Right cardiac atrium (tissue), 5 donors: ENCODE measurements around the gene TMEM33. TPM values are rescaled to one million over a fixed set of nuclear protein-coding genes. Genes with fewer than 3 reads are reported as not detected.
"Not testable (repeated sequence)": the region's sequence is repeated elsewhere in the genome, so short reads cannot be mapped to it uniquely, and the experiment has no call there.

Experiments
- ATAC-seq, 2 donors: fragments of 200-7000 bp; cut with Tn5 transposase; one replicate each; pipeline versions ENCODE4 v1.8.0 to v1.9.1; 2020; ENCODE audit warnings: moderate library complexity in 2 of 2, mild to moderate bottlenecking in 1 of 2
- DNase-seq, 3 donors: peaks; one replicate each; pipeline ENCODE4 v3.0.0-alpha.2; 2020
- H3K27ac ChIP-seq: one replicate; pipeline ENCODE4 v1.5.1; 2013; ENCODE audit warnings: mild to moderate bottlenecking, low read length, control low read depth, moderate library complexity
- H3K27me3 ChIP-seq: one replicate; pipeline ENCODE4 v1.6.1; 2013; ENCODE audit not compliant: control insufficient read depth, insufficient read depth
- H3K4me1 ChIP-seq: one replicate; pipeline ENCODE4 v1.6.1; 2013; ENCODE audit warnings: low read length; ENCODE audit not compliant: control insufficient read depth, insufficient read depth
- H3K4me3 ChIP-seq: one replicate; pipeline ENCODE4 v1.5.1; 2013; ENCODE audit warnings: low read length, control low read depth
- H3K9me3 ChIP-seq: one replicate; pipeline ENCODE4 v1.6.1; 2013; ENCODE audit warnings: low read length; ENCODE audit not compliant: control insufficient read depth
- WGBS: extraction: QIAGEN DNeasy Blood & Tissue Kit; methylation state at CpG from one replicate; pipeline ENCODE4 v1.1.7; 2013; 5-methylcytosine and 5-hydroxymethylcytosine counted together
- intact Hi-C, 4 donors: fragments of 100-400 bp; cut with DNase I; formaldehyde crosslinking; loops; one replicate each; pipeline versions ENCODE4 v1.11.0 to v1.14.0; 2022 to 2023
- long read RNA-seq, 4 donors: library from polyadenylated mRNA; unstranded; transcript quantifications; one replicate each; pipeline ENCODE4 v2.0.0, GENCODE V29; 2020 to 2021
- polyA plus RNA-seq: library from polyadenylated mRNA; stranded (reverse); fragments of 200-250 nt; gene quantifications from one replicate; pipeline ENCODE4 v1.2.3, GENCODE V29; 2013
- total RNA-seq, 4 donors: library from RNA; stranded (reverse); fragmentation: NEBNext Ultra II Directional; extraction: Animal tissue kit (Norgen Biotek cat#: 25700); gene quantifications; one replicate each; pipeline ENCODE4 v1.2.1, GENCODE V29; 2021
- donor health status: healthy with polysubstance abuse.
- donor health status: DM: no; HTN: yes; CAD: no.
- donor health status: DM: no; HTN: no; CAD: no.
- donor health status: DM: no; HTN: yes; CAD: no; lungs with severe emphysema.
- donor health status: DM: yes; HTN: yes; CAD: no.

The TMEM33 gene
- total RNA-seq (10 to 100 TPM; 22.1 to 32.1 (median 27.5) TPM), polyA plus RNA-seq (8.9 TPM)
- long read RNA-seq, donor 1, full-length matches to known transcripts: 11 of 14 reads
- long read RNA-seq, donor 1, partial matches to known transcripts: 1 of 14 reads
- long read RNA-seq, donor 1, other reads (novel, unspliced or antisense): 2 of 14 reads
- long read RNA-seq, donor 2, full-length matches to known transcripts: 9 of 10 reads
- long read RNA-seq, donor 2, partial matches to known transcripts: 0 of 10 reads
- long read RNA-seq, donor 2, other reads (novel, unspliced or antisense): 1 of 10 reads
- long read RNA-seq, donor 3, full-length matches to known transcripts: 24 of 32 reads
- long read RNA-seq, donor 3, partial matches to known transcripts: 4 of 32 reads
- long read RNA-seq, donor 3, other reads (novel, unspliced or antisense): 4 of 32 reads
- long read RNA-seq, donor 4, full-length matches to known transcripts: 5 of 5 reads
- long read RNA-seq, donor 4, partial matches to known transcripts: 0 of 5 reads
- long read RNA-seq, donor 4, other reads (novel, unspliced or antisense): 0 of 5 reads

- WGBS: 1% methylated on average over 49 of the region's 49 CpGs
- H3K9me3 ChIP-seq: no peaks in the 10 kb centered on the region
- intact Hi-C loops: no loop called here
Measured at GRCh38 chr4:41934901-41935651, at the start of gene TMEM33. TSS of gene TMEM33 (plus strand) at chr4:41935429. CDS start at chr4:41935485, 56 bp downstream.

GRCh38 chr4:41885456-41885855 lies 49.8 kb upstream of the TMEM33 start:
- Histone ChIP-seq H3K4me1 (peaks cover 5% of the 10 kb centered on the region), H3K9me3 (no peaks in the 10 kb centered on the region), H3K4me3 (no peak overlapping the region), H3K27ac (no peak overlapping the region), H3K27me3 (no peaks in the 10 kb centered on the region)
- WGBS: 59% methylated on average over 1 of the region's 1 CpG
- no peak for DNase-seq
- ATAC-seq: no peak
- intact Hi-C loops: loop anchor here in 3 of 4 donors (5.0 to 10.0 kb wide), 3 partner anchors 193 to 621 kb away; no protein-coding TSS in a partner anchor

More at GRCh38 chr4:41934901-41935651, at the start of gene TMEM33:
- Histone ChIP-seq H3K27ac (peak within 1 kb of the TSS; percentile 90), H3K27me3 (no peaks in the 10 kb centered on the region), H3K4me3 (peak within 1 kb of the TSS; percentile 85), H3K4me1 (peaks cover 4% of the 10 kb centered on the region)
- ATAC-seq (peak; percentile 98), DNase-seq (peak; percentile 88 to 94 (median 92))

- no peaks in the 10 kb centered on the region for H3K27me3 ChIP-seq
- H3K4me3 ChIP-seq: no peak overlapping the region
- WGBS: 66% methylated on average over 2 of the region's 2 CpGs
- ATAC-seq (no peak), DNase-seq (no peak)
- no peak overlapping the region for H3K27ac ChIP-seq
- no peaks in the 10 kb centered on the region for H3K4me1 ChIP-seq
- H3K9me3 ChIP-seq: no peaks in the 10 kb centered on the region
- intact Hi-C loops: loop anchor here in 3 of 4 donors (5.0 to 10.0 kb wide), 3 partner anchors 195 to 622 kb away; no protein-coding TSS in a partner anchor
Measured at GRCh38 chr4:41887277-41887676, 48.0 kb upstream of the TMEM33 start.

- Histone ChIP-seq H3K27me3 (no peaks in the 10 kb centered on the region), H3K4me1 (no peaks in the 10 kb centered on the region), H3K9me3 (no peaks in the 10 kb centered on the region), H3K27ac (no peak overlapping the region), H3K4me3 (no peak overlapping the region)
- intact Hi-C loops: loop anchor here in 3 of 4 donors (5.0 to 10.0 kb wide), 3 partner anchors 196 to 623 kb away; no protein-coding TSS in a partner anchor
- ATAC-seq: no peak
- 8% methylated on average over 3 of the region's 3 CpGs for WGBS
- peak in 1 of 3 donors; percentile 55 for DNase-seq
Measured at GRCh38 chr4:41887821-41888686, 47.2 kb upstream of the TMEM33 start.

- intact Hi-C loops: loop anchor here in 3 of 4 donors (5.0 to 10.0 kb wide), 3 partner anchors 196 to 624 kb away; no protein-coding TSS in a partner anchor
- WGBS: 67% methylated on average over 1 of the region's 1 CpG
Measured at GRCh38 chr4:41888687-41889074, 46.5 kb upstream of the TMEM33 start.

GRCh38 chr4:41889317-41889716 lies 45.9 kb upstream of the TMEM33 start:
- DNase-seq (no peak), ATAC-seq (no peak)
- H3K4me1 ChIP-seq: no peaks in the 10 kb centered on the region
- H3K9me3 ChIP-seq: no peaks in the 10 kb centered on the region
- H3K4me3 ChIP-seq: no peak overlapping the region
- intact Hi-C loops: loop anchor here in 3 of 4 donors (5.0 to 10.0 kb wide), 3 partner anchors 197 to 625 kb away; no protein-coding TSS in a partner anchor
- H3K27me3 ChIP-seq: no peaks in the 10 kb centered on the region
- no peak overlapping the region for H3K27ac ChIP-seq
- 24% methylated on average over 1 of the region's 1 CpG for WGBS

More at GRCh38 chr4:41888687-41889074, 46.5 kb upstream of the TMEM33 start:
- no peak for DNase-seq
- H3K4me1 ChIP-seq: no peaks in the 10 kb centered on the region
- no peak overlapping the region for H3K4me3 ChIP-seq
- no peak for ATAC-seq
- no peaks in the 10 kb centered on the region for H3K27me3 ChIP-seq
- H3K27ac ChIP-seq: no peak overlapping the region
- no peaks in the 10 kb centered on the region for H3K9me3 ChIP-seq

- no peak for ATAC-seq
- 43% methylated on average over 2 of the region's 2 CpGs for WGBS
Measured at GRCh38 chr4:41890085-41890484, 45.1 kb upstream of the TMEM33 start.

GRCh38 chr4:41896648-41897047 lies 38.6 kb upstream of the TMEM33 start:
- Histone ChIP-seq H3K9me3 (no peaks in the 10 kb centered on the region), H3K27me3 (no peaks in the 10 kb centered on the region), H3K27ac (no peak overlapping the region), H3K4me1 (no peaks in the 10 kb centered on the region), H3K4me3 (no peak overlapping the region)
- ATAC-seq (no peak), DNase-seq (no peak)
- intact Hi-C loops: no loop called here

More at GRCh38 chr4:41890085-41890484, 45.1 kb upstream of the TMEM33 start:
- Histone ChIP-seq H3K27me3 (no peaks in the 10 kb centered on the region), H3K4me3 (no peak overlapping the region), H3K4me1 (no peaks in the 10 kb centered on the region), H3K27ac (no peak overlapping the region), H3K9me3 (no peaks in the 10 kb centered on the region)
- intact Hi-C loops: no loop called here
- no peak for DNase-seq

GRCh38 chr4:41897698-41898097 lies 37.5 kb upstream of the TMEM33 start:
- Histone ChIP-seq H3K27me3 (no peaks in the 10 kb centered on the region), H3K4me1 (no peaks in the 10 kb centered on the region), H3K9me3 (no peaks in the 10 kb centered on the region), H3K4me3 (no peak overlapping the region), H3K27ac (no peak overlapping the region)
- no peak for ATAC-seq
- DNase-seq: no peak
- intact Hi-C loops: no loop called here
- WGBS: 90% methylated on average over 1 of the region's 1 CpG

GRCh38 chr4:41909136-41909535 lies 26.1 kb upstream of the TMEM33 start:
- intact Hi-C loops, H3K27me3 ChIP-seq, H3K4me1 ChIP-seq, H3K27ac ChIP-seq, H3K4me3 ChIP-seq, H3K9me3 ChIP-seq, DNase-seq, ATAC-seq: not testable (repeated sequence)
- whole genome bisulfite sequencing: 11% methylated on average over 1 of the region's 1 CpG
